HG03439 (cell line): Measurements from ENCODE around the gene ZNF253.
A peak's percentile ranks its signal among the peaks of the same experiment; 100 is the strongest.
"Not testable (repeated sequence)": the region's sequence is repeated elsewhere in the genome, so short reads cannot be mapped to it uniquely, and the experiment has no call there.

Experiments used
- ATAC-seq: cut with Tn5 transposase; IDR thresholded peaks from one replicate; pipeline ENCODE4 v1.9.1; 2021; ENCODE audit warnings: mild to moderate bottlenecking, moderate library complexity; ENCODE audit not compliant: unreplicated experiment

Gene ZNF253

DNA sequence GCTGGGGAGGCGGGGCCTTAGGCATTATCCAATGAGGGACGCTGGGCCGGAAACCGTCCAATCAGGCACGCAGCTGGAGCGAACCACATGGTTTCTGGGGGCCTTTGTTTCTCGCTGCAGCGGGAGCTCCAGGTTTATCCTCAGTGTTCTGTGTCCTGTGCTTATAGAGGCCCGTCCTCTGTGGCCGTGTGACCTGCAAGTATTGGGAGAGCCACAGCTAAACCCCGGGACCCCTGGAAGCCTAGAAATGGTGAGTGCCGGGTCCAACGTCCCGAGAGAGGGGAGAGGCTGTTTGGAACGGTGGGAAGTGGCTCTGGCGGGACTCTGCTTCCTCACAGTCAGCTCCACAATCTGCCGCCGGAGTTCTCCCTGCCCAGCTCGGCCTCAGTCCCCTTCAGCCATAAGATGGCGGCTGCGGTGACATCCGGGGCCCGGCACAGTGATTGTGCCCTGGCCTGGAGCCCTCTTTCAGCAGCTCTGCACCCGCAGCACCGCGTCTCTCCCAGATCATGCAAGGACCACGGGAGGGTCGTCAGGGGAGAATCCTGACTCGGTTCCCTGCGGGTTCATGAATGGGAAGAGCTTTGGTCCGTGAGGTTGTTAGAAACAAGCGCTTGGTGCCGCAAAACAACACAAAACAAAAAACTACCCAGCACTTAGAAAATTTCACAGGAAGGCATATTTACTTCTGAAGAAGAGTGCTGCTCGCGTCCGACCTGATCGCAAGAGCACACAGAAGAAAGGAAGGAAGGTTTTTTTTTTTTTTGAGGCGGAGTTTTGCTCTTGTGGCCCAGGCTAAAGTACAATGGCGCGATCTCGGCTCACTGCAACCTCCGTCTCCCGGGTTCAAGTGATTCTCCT, at the start of gene ZNF253:
TSS of gene ZNF253 (plus strand) at position 133 of the 861 bp plus-strand sequence. CDS start at position 248, 115 bp downstream.
- ATAC-seq = peak; percentile 93

GRCh38 chr19:19816679-19817078, 49.0 kb upstream of the ZNF253 start:
- no peak for ATAC-seq

GRCh38 chr19:19817357-19817756, 48.3 kb upstream of the ZNF253 start:
- no peak for ATAC-seq

DNA sequence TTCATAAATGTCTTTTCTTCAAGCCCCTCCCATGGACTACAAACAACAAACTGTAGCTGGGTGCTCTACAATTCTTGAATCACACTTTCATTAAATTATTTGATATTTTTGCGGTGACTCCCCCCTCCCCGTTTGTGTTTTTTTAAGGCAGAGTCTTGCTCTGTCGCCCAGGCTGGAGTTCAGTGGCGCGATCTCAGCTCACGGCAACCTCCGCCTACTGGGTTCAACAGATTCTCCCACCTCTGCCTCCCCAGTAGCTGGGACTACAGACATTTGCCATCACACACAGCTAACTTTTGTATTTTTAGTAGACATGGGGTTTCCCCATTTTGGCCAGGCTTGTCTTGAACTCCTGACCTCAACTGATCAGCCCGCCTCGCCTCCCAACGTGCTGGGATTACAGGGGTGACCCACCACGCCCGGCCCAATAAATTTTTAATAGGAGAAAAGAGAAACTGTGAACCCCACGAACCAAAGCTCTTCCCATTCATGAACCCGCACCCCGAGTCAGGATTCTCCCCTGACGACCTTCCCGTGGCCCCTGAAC, 44.8 kb upstream of the ZNF253 start:
- no peak for ATAC-seq

GRCh38 chr19:19821366-19821951, 44.2 kb upstream of the ZNF253 start, which contains the start of gene ZNF506:
TSS of gene ZNF506 (minus strand) at chr19:19821750. CDS start at chr19:19821603, 147 bp downstream.
- peak; percentile 87 for ATAC-seq

GRCh38 chr19:19821976-19822375, 43.7 kb upstream of the ZNF253 start:
- ATAC-seq = peak; percentile 20

DNA sequence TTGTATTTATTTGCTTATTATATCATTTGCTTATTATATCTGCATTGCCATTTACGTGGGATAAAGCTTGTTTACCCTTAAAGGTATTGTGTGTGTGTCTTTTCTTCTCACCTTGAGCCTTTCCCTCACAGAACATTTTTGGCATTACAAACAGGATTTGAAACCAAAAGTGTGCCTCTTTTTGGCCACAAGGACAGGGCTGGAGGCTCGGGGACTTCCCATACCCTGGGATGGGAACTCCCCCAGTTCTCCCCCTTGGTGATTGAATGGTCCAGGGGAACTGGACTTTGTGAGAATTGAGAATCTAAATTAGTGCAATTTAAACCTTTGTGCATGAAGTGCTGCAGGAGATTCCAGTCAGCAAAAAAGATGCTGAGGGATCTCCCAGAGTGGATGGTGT, 41.8 kb upstream of the ZNF253 start:
- no peak for ATAC-seq

DNA sequence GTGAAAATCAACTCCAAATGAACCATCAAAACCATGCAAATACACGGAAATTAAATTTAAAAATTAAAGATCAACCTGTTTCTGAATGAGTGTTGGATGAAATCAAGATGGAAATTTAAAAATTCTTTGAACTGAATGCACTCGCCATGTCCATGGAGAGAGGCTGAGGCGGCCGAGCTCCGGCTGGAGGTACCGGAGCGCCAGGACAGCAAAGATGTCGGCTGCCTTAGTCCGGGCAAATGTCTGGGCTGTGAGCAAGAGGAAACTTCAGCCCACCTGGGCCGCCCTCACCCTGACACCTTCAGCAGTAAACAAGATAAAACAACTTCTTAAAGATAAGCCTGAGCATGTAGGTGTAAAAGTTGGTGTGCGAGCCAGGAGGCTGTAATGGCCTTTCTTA, 38.8 kb upstream of the ZNF253 start:
- no peak for ATAC-seq

DNA sequence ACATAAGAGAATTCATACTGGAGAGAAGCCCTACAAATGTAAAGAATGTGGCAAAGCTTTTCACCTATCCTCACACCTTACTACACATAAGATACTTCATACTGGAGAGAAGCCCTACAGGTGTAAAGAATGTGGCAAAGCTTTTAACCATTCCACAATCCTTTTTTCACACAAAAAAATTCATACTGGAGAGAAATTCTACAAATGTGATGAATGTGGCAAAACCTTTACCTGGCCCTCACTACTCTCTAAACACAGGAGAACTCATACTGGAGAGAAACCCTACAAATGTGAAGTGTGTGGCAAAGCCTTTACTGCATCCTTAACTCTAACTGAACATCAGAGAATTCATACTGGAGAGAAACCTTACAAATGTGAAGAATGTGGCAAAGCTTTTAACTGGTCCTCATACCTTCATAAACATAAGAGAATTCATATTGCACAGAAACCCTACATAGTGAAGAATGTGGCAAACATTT, 30.1 kb upstream of the ZNF253 start:
- ATAC-seq = no peak

GRCh38 chr19:19847781-19848180, 17.9 kb upstream of the ZNF253 start:
- ATAC-seq = no peak

- ATAC-seq = no peak
Observed at GRCh38 chr19:19849056-19849455, 16.6 kb upstream of the ZNF253 start.

GRCh38 chr19:19851740-19852139, 13.9 kb upstream of the ZNF253 start:
- ATAC-seq = not testable (repeated sequence)

- no peak for ATAC-seq
Observed at GRCh38 chr19:19858751-19859150, 6.9 kb upstream of the ZNF253 start.

- ATAC-seq = no peak
Observed at GRCh38 chr19:19860756-19861390, 4.8 kb upstream of the ZNF253 start.

DNA sequence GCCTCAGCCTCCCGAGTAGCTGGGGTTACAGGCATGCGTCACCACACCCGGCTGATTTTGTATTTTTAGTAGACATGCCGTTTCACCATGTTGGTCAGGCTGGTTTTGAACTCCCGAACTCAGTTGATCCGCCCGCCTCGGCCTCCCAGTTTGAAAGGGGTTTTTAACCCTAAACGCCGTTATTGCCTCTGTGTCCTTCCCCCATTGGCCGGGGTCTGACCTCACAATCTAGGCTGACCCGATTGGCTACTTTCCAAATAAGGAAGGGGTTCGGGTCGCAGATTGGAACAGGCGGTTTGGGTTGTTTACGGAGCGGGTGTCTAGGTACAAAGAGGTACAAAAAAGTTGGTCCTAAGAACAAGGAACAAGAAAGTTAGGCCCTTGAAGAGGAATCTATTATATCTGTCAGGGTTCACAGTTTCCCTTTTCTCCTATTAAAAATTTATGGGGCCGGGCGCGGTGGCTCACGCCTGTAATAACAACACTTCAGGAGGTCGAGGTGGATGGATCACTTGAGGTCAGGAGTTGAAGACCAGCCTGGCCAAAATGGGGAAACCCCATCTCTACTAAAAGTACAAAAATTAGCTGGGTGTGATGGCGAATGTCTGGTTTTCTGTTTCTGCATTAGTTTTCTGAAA, 1.0 kb downstream of the ZNF253 start:
- no peak for ATAC-seq

GRCh38 chr19:19870086-19870485, 4.4 kb downstream of the ZNF253 start:
- not testable (repeated sequence) for ATAC-seq

DNA sequence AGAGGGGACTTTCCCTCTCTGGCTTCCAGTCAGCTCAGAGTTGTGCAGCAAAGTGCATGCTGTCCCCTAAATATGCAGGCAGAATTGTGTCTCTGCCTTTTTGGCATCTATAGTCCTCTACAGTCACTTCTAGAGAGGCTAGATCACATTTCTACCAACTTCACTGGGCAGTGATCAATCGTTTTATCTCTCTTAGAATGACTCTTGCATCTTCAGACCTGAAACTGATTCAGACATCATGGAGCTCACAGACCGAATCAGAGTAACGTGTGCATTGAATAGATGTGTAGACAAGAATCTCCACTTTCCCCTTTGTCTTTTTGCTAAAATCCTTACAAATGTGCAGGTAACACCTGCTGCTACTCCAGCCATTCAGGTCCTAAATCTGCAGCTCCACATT, 6.2 kb downstream of the ZNF253 start:
- ATAC-seq = no peak

GRCh38 chr19:19873381-19873780, 7.7 kb downstream of the ZNF253 start:
- ATAC-seq = no peak

GRCh38 chr19:19877724-19878123, 12.0 kb downstream of the ZNF253 start:
- no peak for ATAC-seq

GRCh38 chr19:19884583-19884982, 18.9 kb downstream of the ZNF253 start:
- ATAC-seq = no peak
